NCI-H128 (cell line): ENCODE results near the gene CTNNA3.

ENCODE experiments used
- DNase-seq: peaks from one replicate; lab custom pipeline; 2025; ENCODE audit not compliant: unreplicated experiment; lab: John Stamatoyannopoulos, UW

CTNNA3 gene

GRCh38 chr10:66832781-66833422 lies 863.1 kb downstream of the CTNNA3 start:
- no peak for DNase-seq

- no peak for DNase-seq
These were observed 867.0 kb downstream of the CTNNA3 start for GRCh38 chr10:66828957-66829356.

- no peak for DNase-seq
These were observed 868.6 kb downstream of the CTNNA3 start for GRCh38 chr10:66827353-66827752.

GRCh38 chr10:66823301-66823700 lies 872.7 kb downstream of the CTNNA3 start:
- no peak for DNase-seq

- DNase-seq, result no peak
These were observed 873.2 kb downstream of the CTNNA3 start for GRCh38 chr10:66822801-66823200.

- DNase-seq, result no peak
These were observed 876.3 kb downstream of the CTNNA3 start for GRCh38 chr10:66819691-66820090.

- DNase-seq, result no peak
These were observed 882.9 kb downstream of the CTNNA3 start for GRCh38 chr10:66813122-66813521.

- no peak for DNase-seq
These were observed 884.8 kb downstream of the CTNNA3 start for GRCh38 chr10:66811211-66811610.

GRCh38 chr10:66809402-66809801 lies 886.6 kb downstream of the CTNNA3 start:
- no peak for DNase-seq

- DNase-seq, result no peak
These were observed 890.4 kb downstream of the CTNNA3 start for GRCh38 chr10:66805612-66806011.

GRCh38 chr10:66804962-66805361 lies 891.0 kb downstream of the CTNNA3 start:
- no peak for DNase-seq

GRCh38 chr10:66803174-66803573 lies 892.8 kb downstream of the CTNNA3 start:
- DNase-seq, result no peak

- no peak for DNase-seq
These were observed 896.5 kb downstream of the CTNNA3 start for GRCh38 chr10:66799474-66799873.

- no peak for DNase-seq
These were observed 900.1 kb downstream of the CTNNA3 start for GRCh38 chr10:66795866-66796265.

GRCh38 chr10:66792441-66792840 lies 903.6 kb downstream of the CTNNA3 start:
- DNase-seq, result no peak

GRCh38 chr10:66788178-66788987 lies 907.6 kb downstream of the CTNNA3 start:
- DNase-seq, result no peak

GRCh38 chr10:66786709-66787108 lies 909.3 kb downstream of the CTNNA3 start:
- DNase-seq, result no peak

- no peak for DNase-seq
These were observed 911.2 kb downstream of the CTNNA3 start for GRCh38 chr10:66784770-66785169.

GRCh38 chr10:66783316-66783715 lies 912.7 kb downstream of the CTNNA3 start:
- no peak for DNase-seq

GRCh38 chr10:66782776-66783175 lies 913.2 kb downstream of the CTNNA3 start:
- no peak for DNase-seq

- DNase-seq, result no peak
These were observed 913.9 kb downstream of the CTNNA3 start for GRCh38 chr10:66782144-66782543.

- no peak for DNase-seq
These were observed 915.2 kb downstream of the CTNNA3 start for GRCh38 chr10:66780796-66781195.

GRCh38 chr10:66778351-66778750 lies 917.6 kb downstream of the CTNNA3 start:
- no peak for DNase-seq
